ENCODE results near the gene ELMOD1.
A peak's percentile ranks its signal among the peaks of the same experiment; 100 is the strongest.

The ELMOD1 gene

DNA sequence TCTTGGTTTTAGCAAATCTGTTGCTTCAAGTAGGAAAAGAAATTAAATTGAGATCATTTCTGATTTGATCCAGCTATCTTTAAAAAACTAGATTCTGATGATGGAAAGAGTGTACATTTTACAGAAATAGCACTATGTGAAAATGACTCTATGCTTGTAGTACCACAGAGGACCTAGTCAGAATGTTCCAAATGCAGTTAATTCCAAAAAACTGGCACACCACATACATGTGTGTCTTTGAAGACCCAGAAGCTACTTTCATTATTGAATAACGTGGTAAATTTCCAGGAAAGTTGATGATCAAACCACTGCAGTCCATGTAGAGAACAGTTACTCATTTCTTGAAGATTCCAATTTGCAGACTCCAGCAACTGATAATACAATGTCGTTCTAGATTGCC, 3.8 kb downstream of the ELMOD1 start:
- H3K4me3 ChIP-seq (replicated peaks; ENCODE audit: low read depth, low read length), result no peak overlapping the region
- no peak for TF ChIP-seq CTCF (IDR thresholded peaks at IDR 0.05; ENCODE audit: low read length, missing control alignments)
- no peak for DNase-seq (ENCODE audit: low read depth)

DNA sequence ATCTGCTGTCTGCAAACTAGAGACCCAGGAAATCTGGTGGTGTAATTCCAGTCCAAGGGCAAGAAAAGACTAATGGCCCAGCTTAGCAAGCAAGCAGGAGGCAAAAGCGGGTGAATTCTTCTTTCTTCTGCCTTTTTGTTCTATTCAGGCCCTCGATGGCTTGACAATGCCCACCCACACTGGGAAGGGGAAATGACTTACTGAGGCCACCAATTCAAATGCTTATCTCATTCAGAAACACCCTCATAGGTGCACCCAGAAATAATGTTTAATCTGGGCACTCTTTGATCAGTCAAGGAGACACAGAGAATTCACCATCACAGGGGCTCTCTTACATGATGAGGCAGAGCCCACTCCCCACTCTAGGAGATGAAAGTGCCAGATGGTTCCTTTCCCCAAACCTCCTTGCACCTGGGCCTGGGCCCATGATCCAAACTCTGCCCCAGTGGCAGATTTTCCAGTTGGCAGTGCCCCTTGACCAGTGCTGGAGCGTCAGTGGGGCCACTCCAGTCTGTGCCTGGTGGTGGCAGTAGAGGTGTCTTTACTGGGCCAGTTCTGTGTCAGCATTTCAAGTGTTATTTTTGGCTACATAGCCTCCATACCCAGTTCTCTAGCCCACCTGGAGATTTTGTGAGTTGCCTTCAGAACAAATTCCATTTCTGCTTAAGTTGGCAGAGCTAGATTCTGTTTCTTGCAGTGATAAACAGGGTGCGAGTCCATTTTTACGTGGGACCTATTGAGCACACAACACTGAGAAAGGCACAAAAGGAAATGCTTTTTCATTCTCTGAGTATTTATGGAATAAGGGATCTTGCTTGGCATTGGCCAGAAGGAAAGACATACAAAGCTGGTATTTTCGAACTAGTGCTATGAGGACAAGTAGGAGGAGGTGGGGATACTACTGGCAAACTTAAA, 7.5 kb downstream of the ELMOD1 start:
- peak; percentile 52 for TF ChIP-seq CTCF (IDR thresholded peaks at IDR 0.05; ENCODE audit: low read length, missing control alignments)
- DNase-seq (ENCODE audit: low read depth), result peak; percentile 14
- H3K4me3 ChIP-seq (replicated peaks; ENCODE audit: low read depth, low read length), result no peak overlapping the region

GRCh38 chr11:107605061-107606006, 14.4 kb downstream of the ELMOD1 start:
- no peak for TF ChIP-seq CTCF (IDR thresholded peaks at IDR 0.05; ENCODE audit: low read length, missing control alignments)
- no peak for DNase-seq (ENCODE audit: low read depth)
- no peak overlapping the region for H3K4me3 ChIP-seq (replicated peaks; ENCODE audit: low read depth, low read length)

GRCh38 chr11:107606141-107606540, 15.2 kb downstream of the ELMOD1 start:
- no peak for DNase-seq (ENCODE audit: low read depth)
- no peak for TF ChIP-seq CTCF (IDR thresholded peaks at IDR 0.05; ENCODE audit: low read length, missing control alignments)
- no peak overlapping the region for H3K4me3 ChIP-seq (replicated peaks; ENCODE audit: low read depth, low read length)

GRCh38 chr11:107608809-107609208, 17.9 kb downstream of the ELMOD1 start:
- TF ChIP-seq CTCF (IDR thresholded peaks at IDR 0.05; ENCODE audit: low read length, missing control alignments), result no peak
- no peak overlapping the region for H3K4me3 ChIP-seq (replicated peaks; ENCODE audit: low read depth, low read length)
- DNase-seq (ENCODE audit: low read depth), result no peak

GRCh38 chr11:107609400-107610218, 18.7 kb downstream of the ELMOD1 start:
- H3K4me3 ChIP-seq (replicated peaks; ENCODE audit: low read depth, low read length), result no peak overlapping the region
- no peak for DNase-seq (ENCODE audit: low read depth)
- no peak for TF ChIP-seq CTCF (IDR thresholded peaks at IDR 0.05; ENCODE audit: low read length, missing control alignments)
